Gastrocnemius medialis (tissue), 4 donors: ENCODE data around the gene ASRGL1.

Experiments used
- POLR2A ChIP-seq, 2 donors: fragments of 450-650 bp; IDR thresholded peaks; one replicate each; pipeline ENCODE4 v1.6.1; 2017; ENCODE audit warnings: antibody characterized with exemption in 2 of 2, mild to moderate bottlenecking in 2 of 2, moderate library complexity in 2 of 2
- TF ChIP-seq, protein P1 (sequence below), 5 experiments: fragments of 450-650 bp in 3 of 5; fragments of 200-600 bp in 2 of 5; sonication (generic) in 2 of 5; IDR thresholded peaks in 4 of 5; conservative IDR thresholded peaks in 1 of 5; 1 replicate in 4 of 5; 2 replicates in 1 of 5; pipeline ENCODE4 v1.5.1; 2016 to 2019; ENCODE audit warnings: antibody characterized with exemption in 5 of 5, mild to moderate bottlenecking in 3 of 5, moderate library complexity in 3 of 5

- TF ChIP-seq, protein P1, sequence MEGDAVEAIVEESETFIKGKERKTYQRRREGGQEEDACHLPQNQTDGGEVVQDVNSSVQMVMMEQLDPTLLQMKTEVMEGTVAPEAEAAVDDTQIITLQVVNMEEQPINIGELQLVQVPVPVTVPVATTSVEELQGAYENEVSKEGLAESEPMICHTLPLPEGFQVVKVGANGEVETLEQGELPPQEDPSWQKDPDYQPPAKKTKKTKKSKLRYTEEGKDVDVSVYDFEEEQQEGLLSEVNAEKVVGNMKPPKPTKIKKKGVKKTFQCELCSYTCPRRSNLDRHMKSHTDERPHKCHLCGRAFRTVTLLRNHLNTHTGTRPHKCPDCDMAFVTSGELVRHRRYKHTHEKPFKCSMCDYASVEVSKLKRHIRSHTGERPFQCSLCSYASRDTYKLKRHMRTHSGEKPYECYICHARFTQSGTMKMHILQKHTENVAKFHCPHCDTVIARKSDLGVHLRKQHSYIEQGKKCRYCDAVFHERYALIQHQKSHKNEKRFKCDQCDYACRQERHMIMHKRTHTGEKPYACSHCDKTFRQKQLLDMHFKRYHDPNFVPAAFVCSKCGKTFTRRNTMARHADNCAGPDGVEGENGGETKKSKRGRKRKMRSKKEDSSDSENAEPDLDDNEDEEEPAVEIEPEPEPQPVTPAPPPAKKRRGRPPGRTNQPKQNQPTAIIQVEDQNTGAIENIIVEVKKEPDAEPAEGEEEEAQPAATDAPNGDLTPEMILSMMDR (IDR thresholded peaks at IDR 0.05 in 4 of 5, conservative IDR thresholded peaks at IDR 0.05 in 1 of 5), result no peak
- no peak for TF ChIP-seq POLR2A (IDR thresholded peaks at IDR 0.05)
Observed at GRCh38 chr11:62400281-62400680, 63.0 kb downstream of the ASRGL1 start.
